WTC11 (cell line): ENCODE measurements around the gene TSPAN4. TPM values are rescaled to one million over a fixed set of nuclear protein-coding genes. Genes with fewer than 3 reads are reported as not detected.

ENCODE experiments used
- ATAC-seq: fragments of 200-7000 bp; cut with Tn5 transposase; 2 replicates; pipeline ENCODE4 v1.10.0; 2021; ENCODE audit warnings: mild to moderate bottlenecking, moderate library complexity
- CTCF ChIA-PET: fragments of 300-600 bp; sonication (Branson Sonifier 250); formaldehyde crosslinking; loops from one replicate; lab custom pipeline; 2021; ENCODE audit warnings: antibody characterized with exemption; lab: Charles Lee
- POLR2A ChIA-PET: fragments of 350-600 bp; sonication (Branson Sonifier 250); formaldehyde crosslinking; loops from one replicate; lab custom pipeline; 2021; ENCODE audit warnings: antibody characterized with exemption; lab: Charles Lee
- DNase-seq: peaks from one replicate; pipeline ENCODE4 v3.0.0; 2021; ENCODE audit warnings: low spot score
- H3K27ac Mint-ChIP-seq: 2 replicates; pipeline ENCODE4 v1.8.0; 2021; ENCODE audit warnings: mixed read lengths
- H3K27me3 Mint-ChIP-seq: 2 replicates; pipeline ENCODE4 v1.8.0; 2021; ENCODE audit warnings: low read depth, mild to moderate bottlenecking, moderate library complexity, mixed read lengths
- H3K36me3 Mint-ChIP-seq: 2 replicates; pipeline ENCODE4 v1.8.0; 2021; ENCODE audit warnings: mixed read lengths
- H3K4me1 Mint-ChIP-seq: 2 replicates; pipeline ENCODE4 v1.8.0; 2022; ENCODE audit warnings: mixed read lengths
- H3K4me3 Mint-ChIP-seq: 2 replicates; pipeline ENCODE4 v1.8.0; 2021; ENCODE audit warnings: mild to moderate bottlenecking, moderate library complexity, mixed read lengths
- H3K9me3 Mint-ChIP-seq: 2 replicates; pipeline ENCODE4 v1.8.0; 2021; ENCODE audit warnings: mixed read lengths
- CREB1 ChIP-seq: sonication (generic); formaldehyde crosslinking; IDR thresholded peaks from 2 replicates; pipeline ENCODE4 v1.8.0; 2023; ENCODE audit warnings: mild to moderate bottlenecking, missing genetic modification reagents
- FOXK1 ChIP-seq: sonication (generic); formaldehyde crosslinking; IDR thresholded peaks from 2 replicates; pipeline ENCODE4 v1.8.0; 2022; ENCODE audit warnings: mild to moderate bottlenecking, moderate library complexity, missing genetic modification reagents
- IRF2 ChIP-seq: sonication (generic); formaldehyde crosslinking; IDR thresholded peaks from 2 replicates; pipeline ENCODE4 v1.8.0; 2022; ENCODE audit warnings: low read depth, missing genetic modification reagents, borderline replicate concordance
- JAZF1 ChIP-seq: fragments of 250-450 bp; sonication (Bioruptor Pico); IDR thresholded peaks from 2 replicates; pipeline ENCODE4 v1.9.0; 2021; ENCODE audit warnings: moderate library complexity, mild to moderate bottlenecking, inconsistent platforms
- MXD4 ChIP-seq: fragments of 250-450 bp; sonication (Bioruptor Pico); IDR thresholded peaks from 2 replicates; pipeline ENCODE4 v1.8.0; 2021; ENCODE audit warnings: mild to moderate bottlenecking, moderate library complexity, borderline replicate concordance
- NFYB ChIP-seq: sonication (generic); formaldehyde crosslinking; conservative IDR thresholded peaks from 2 replicates; pipeline ENCODE4 v1.8.0; 2022; ENCODE audit warnings: low read depth, missing genetic modification reagents
- NR2C2 ChIP-seq: sonication (generic); formaldehyde crosslinking; IDR thresholded peaks from 2 replicates; pipeline ENCODE4 v1.8.0; 2022; ENCODE audit warnings: mild to moderate bottlenecking, missing genetic modification reagents
- OVOL2 ChIP-seq: fragments of 250-450 bp; sonication (Bioruptor Pico); IDR thresholded peaks from 2 replicates; pipeline ENCODE4 v1.9.0; 2021; ENCODE audit warnings: mild to moderate bottlenecking, borderline replicate concordance
- PRRX2 ChIP-seq: fragments of 250-450 bp; sonication (Bioruptor Pico); IDR thresholded peaks from 2 replicates; pipeline ENCODE4 v1.8.0; 2021; ENCODE audit warnings: mild to moderate bottlenecking
- TCF7 ChIP-seq: sonication (generic); formaldehyde crosslinking; IDR thresholded peaks from 2 replicates; pipeline ENCODE4 v1.8.0; 2022; ENCODE audit warnings: mild to moderate bottlenecking, low read depth, missing genetic modification reagents, moderate library complexity
- TEAD4 ChIP-seq: sonication (generic); formaldehyde crosslinking; IDR thresholded peaks from 2 replicates; pipeline ENCODE4 v1.8.0; 2022; ENCODE audit warnings: mild to moderate bottlenecking, missing genetic modification reagents
- ZNF138 ChIP-seq: sonication (generic); formaldehyde crosslinking; conservative IDR thresholded peaks from 2 replicates; pipeline ENCODE4 v1.8.1; 2022; ENCODE audit warnings: mild to moderate bottlenecking, moderate library complexity, missing genetic modification reagents
- ZNF219 ChIP-seq: sonication (generic); formaldehyde crosslinking; IDR thresholded peaks from 2 replicates; pipeline ENCODE4 v1.8.0; 2023; ENCODE audit warnings: missing genetic modification reagents, mild to moderate bottlenecking, borderline replicate concordance
- ZNF416 ChIP-seq: fragments of 250-450 bp; sonication (Bioruptor Pico); IDR thresholded peaks from 2 replicates; pipeline ENCODE4 v1.9.0; 2021; ENCODE audit warnings: mild to moderate bottlenecking, inconsistent platforms
- total RNA-seq: library from RNA; stranded (reverse); gene quantifications from 3 replicates; pipeline ENCODE4 v1.2.3, GENCODE V29; 2021
- TF ChIP-seq, protein P1 (sequence below): fragments of 250-450 bp; sonication (Bioruptor Pico); IDR thresholded peaks from 2 replicates; pipeline ENCODE4 v1.9.0; 2021; ENCODE audit warnings: moderate library complexity, mild to moderate bottlenecking, inconsistent platforms, borderline replicate concordance
- TF ChIP-seq, protein P2 (sequence below): sonication (generic); formaldehyde crosslinking; IDR thresholded peaks from 2 replicates; pipeline ENCODE4 v1.8.1; 2022; ENCODE audit warnings: mild to moderate bottlenecking, missing genetic modification reagents, moderate library complexity, borderline replicate concordance
- TF ChIP-seq, protein P3 (sequence below): sonication (generic); formaldehyde crosslinking; conservative IDR thresholded peaks from 2 replicates; pipeline ENCODE4 v1.8.1; 2022; ENCODE audit warnings: mild to moderate bottlenecking, missing genetic modification reagents
- TF ChIP-seq, protein P4 (sequence below): sonication (generic); formaldehyde crosslinking; IDR thresholded peaks from 2 replicates; pipeline ENCODE4 v1.8.0; 2023; ENCODE audit warnings: missing genetic modification reagents
- TF ChIP-seq, protein P5 (sequence below): sonication (generic); formaldehyde crosslinking; IDR thresholded peaks from 2 replicates; pipeline ENCODE4 v1.8.1; 2022; ENCODE audit warnings: low read depth, missing genetic modification reagents, borderline replicate concordance
- TF ChIP-seq, protein P6 (sequence below): sonication (generic); formaldehyde crosslinking; IDR thresholded peaks from 2 replicates; pipeline ENCODE4 v1.8.0; 2022; ENCODE audit warnings: mild to moderate bottlenecking, missing genetic modification reagents
- TF ChIP-seq, protein P7 (sequence below): sonication (generic); formaldehyde crosslinking; IDR thresholded peaks from 2 replicates; pipeline ENCODE4 v1.8.1; 2023; ENCODE audit warnings: mild to moderate bottlenecking, missing genetic modification reagents, borderline replicate concordance

TSPAN4 gene
- total RNA-seq, 1 experiment from 2014 or later: 94.3 TPM

DNA sequence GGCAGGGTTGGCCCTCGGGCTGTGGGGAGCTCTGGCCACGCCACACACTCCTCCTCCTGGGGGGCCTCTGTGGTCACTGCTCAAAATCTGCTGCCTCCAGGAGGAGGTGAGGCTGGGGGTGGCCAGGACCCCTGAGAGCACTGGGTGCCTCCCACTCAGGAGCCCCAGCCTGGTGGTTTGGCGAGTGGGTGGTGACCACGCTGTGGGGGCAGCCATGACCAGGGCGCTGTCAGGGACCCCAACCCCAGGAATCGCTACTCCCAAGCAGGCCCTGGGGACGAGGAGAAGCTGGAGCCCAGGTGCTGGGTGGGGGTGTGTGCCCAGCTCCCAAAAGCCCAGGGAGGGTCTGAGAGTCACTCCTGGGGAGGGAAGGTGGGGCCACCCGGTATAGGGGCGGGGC, 30.1 kb downstream of the TSPAN4 start:
- POLR2A ChIA-PET: interaction anchor here (1.7 to 2.4 kb wide), 2 partner anchors 10 to 29 kb away, joined by 4 to 8 read pairs; no protein-coding TSS in a partner anchor
- no peak for TF ChIP-seq CREB1 (CRISPR knock-in tag)
- TF ChIP-seq, protein P1, sequence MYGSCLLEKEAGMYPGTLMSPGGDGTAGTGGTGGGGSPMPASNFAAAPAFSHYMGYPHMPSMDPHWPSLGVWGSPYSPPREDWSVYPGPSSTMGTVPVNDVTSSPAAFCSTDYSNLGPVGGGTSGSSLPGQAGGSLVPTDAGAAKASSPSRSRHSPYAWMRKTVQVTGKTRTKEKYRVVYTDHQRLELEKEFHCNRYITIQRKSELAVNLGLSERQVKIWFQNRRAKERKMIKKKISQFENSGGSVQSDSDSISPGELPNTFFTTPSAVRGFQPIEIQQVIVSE: no peak
- TF ChIP-seq NR2C2 (CRISPR knock-in tag): no peak
- TF ChIP-seq PRRX2: no peak
- no peak for TF ChIP-seq MXD4 (CRISPR knock-in tag)
- TF ChIP-seq, protein P2, sequence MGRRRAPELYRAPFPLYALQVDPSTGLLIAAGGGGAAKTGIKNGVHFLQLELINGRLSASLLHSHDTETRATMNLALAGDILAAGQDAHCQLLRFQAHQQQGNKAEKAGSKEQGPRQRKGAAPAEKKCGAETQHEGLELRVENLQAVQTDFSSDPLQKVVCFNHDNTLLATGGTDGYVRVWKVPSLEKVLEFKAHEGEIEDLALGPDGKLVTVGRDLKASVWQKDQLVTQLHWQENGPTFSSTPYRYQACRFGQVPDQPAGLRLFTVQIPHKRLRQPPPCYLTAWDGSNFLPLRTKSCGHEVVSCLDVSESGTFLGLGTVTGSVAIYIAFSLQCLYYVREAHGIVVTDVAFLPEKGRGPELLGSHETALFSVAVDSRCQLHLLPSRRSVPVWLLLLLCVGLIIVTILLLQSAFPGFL: no peak
- TF ChIP-seq OVOL2 (CRISPR knock-in tag): no peak
- TF ChIP-seq, protein P3, sequence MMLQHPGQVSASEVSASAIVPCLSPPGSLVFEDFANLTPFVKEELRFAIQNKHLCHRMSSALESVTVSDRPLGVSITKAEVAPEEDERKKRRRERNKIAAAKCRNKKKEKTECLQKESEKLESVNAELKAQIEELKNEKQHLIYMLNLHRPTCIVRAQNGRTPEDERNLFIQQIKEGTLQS (CRISPR knock-in tag): no peak
- no peak for TF ChIP-seq TEAD4 (CRISPR knock-in tag)
- no peak for TF ChIP-seq IRF2 (CRISPR knock-in tag)
- TF ChIP-seq, protein P4, sequence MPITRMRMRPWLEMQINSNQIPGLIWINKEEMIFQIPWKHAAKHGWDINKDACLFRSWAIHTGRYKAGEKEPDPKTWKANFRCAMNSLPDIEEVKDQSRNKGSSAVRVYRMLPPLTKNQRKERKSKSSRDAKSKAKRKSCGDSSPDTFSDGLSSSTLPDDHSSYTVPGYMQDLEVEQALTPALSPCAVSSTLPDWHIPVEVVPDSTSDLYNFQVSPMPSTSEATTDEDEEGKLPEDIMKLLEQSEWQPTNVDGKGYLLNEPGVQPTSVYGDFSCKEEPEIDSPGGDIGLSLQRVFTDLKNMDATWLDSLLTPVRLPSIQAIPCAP (CRISPR knock-in tag): no peak
- TF ChIP-seq, protein P5, sequence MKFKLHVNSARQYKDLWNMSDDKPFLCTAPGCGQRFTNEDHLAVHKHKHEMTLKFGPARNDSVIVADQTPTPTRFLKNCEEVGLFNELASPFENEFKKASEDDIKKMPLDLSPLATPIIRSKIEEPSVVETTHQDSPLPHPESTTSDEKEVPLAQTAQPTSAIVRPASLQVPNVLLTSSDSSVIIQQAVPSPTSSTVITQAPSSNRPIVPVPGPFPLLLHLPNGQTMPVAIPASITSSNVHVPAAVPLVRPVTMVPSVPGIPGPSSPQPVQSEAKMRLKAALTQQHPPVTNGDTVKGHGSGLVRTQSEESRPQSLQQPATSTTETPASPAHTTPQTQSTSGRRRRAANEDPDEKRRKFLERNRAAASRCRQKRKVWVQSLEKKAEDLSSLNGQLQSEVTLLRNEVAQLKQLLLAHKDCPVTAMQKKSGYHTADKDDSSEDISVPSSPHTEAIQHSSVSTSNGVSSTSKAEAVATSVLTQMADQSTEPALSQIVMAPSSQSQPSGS (CRISPR knock-in tag): no peak
- TF ChIP-seq, protein P6, sequence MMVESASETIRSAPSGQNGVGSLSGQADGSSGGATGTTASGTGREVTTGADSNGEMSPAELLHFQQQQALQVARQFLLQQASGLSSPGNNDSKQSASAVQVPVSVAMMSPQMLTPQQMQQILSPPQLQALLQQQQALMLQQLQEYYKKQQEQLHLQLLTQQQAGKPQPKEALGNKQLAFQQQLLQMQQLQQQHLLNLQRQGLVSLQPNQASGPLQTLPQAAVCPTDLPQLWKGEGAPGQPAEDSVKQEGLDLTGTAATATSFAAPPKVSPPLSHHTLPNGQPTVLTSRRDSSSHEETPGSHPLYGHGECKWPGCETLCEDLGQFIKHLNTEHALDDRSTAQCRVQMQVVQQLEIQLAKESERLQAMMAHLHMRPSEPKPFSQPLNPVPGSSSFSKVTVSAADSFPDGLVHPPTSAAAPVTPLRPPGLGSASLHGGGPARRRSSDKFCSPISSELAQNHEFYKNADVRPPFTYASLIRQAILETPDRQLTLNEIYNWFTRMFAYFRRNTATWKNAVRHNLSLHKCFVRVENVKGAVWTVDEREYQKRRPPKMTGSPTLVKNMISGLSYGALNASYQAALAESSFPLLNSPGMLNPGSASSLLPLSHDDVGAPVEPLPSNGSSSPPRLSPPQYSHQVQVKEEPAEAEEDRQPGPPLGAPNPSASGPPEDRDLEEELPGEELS (CRISPR knock-in tag): no peak
- Mint-ChIP-seq H3K9me3 (no peaks in the 10 kb centered on the region), H3K4me1 (no peaks in the 10 kb centered on the region), H3K27me3 (peaks cover 3% of the 10 kb centered on the region), H3K36me3 (peaks cover 20% of the 10 kb centered on the region), H3K27ac (no peak overlapping the region), H3K4me3 (no peak overlapping the region)
- no peak for ATAC-seq
- CTCF ChIA-PET: interaction anchor here (1.1 kb wide), 2 partner anchors 22 to 24 kb away, joined by 3 to 5 read pairs; no protein-coding TSS in a partner anchor
- DNase-seq: no peak

DNA sequence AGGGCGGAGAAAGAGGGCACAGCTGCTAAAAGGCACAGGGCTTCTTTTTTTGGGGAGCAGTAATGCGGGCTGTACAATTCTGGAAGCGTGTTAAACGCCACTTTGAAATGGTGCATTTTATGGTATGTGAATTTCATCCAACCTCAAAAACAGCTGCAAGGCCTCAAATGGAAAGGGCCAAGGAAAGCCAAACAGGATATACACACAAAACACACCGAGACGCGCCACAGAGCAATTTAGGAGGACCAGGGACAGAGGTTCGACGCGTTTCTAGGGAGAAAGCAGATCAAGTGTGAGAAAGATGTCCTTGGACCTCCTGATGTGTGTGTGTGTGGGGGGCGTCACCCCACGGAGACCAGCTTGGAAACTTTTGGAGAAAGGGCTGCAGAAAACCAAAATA, 31.1 kb downstream of the TSPAN4 start:
- TF ChIP-seq ZNF416: no peak
- TF ChIP-seq ZNF138 (CRISPR knock-in tag): no peak
- TF ChIP-seq, protein P7, sequence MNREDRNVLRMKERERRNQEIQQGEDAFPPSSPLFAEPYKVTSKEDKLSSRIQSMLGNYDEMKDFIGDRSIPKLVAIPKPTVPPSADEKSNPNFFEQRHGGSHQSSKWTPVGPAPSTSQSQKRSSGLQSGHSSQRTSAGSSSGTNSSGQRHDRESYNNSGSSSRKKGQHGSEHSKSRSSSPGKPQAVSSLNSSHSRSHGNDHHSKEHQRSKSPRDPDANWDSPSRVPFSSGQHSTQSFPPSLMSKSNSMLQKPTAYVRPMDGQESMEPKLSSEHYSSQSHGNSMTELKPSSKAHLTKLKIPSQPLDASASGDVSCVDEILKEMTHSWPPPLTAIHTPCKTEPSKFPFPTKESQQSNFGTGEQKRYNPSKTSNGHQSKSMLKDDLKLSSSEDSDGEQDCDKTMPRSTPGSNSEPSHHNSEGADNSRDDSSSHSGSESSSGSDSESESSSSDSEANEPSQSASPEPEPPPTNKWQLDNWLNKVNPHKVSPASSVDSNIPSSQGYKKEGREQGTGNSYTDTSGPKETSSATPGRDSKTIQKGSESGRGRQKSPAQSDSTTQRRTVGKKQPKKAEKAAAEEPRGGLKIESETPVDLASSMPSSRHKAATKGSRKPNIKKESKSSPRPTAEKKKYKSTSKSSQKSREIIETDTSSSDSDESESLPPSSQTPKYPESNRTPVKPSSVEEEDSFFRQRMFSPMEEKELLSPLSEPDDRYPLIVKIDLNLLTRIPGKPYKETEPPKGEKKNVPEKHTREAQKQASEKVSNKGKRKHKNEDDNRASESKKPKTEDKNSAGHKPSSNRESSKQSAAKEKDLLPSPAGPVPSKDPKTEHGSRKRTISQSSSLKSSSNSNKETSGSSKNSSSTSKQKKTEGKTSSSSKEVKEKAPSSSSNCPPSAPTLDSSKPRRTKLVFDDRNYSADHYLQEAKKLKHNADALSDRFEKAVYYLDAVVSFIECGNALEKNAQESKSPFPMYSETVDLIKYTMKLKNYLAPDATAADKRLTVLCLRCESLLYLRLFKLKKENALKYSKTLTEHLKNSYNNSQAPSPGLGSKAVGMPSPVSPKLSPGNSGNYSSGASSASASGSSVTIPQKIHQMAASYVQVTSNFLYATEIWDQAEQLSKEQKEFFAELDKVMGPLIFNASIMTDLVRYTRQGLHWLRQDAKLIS (CRISPR knock-in tag): no peak
- no peak for TF ChIP-seq JAZF1
- TF ChIP-seq FOXK1: no peak
- TF ChIP-seq ZNF219 (CRISPR knock-in tag): no peak
- TF ChIP-seq PRRX2: no peak
- TF ChIP-seq OVOL2 (CRISPR knock-in tag): no peak
- TF ChIP-seq TCF7: no peak
- no peak for TF ChIP-seq NFYB (CRISPR knock-in tag)
- Mint-ChIP-seq H3K4me3 (no peak overlapping the region), H3K27me3 (peaks cover 3% of the 10 kb centered on the region), H3K36me3 (peaks cover 21% of the 10 kb centered on the region), H3K27ac (no peak overlapping the region), H3K9me3 (no peaks in the 10 kb centered on the region), H3K4me1 (no peaks in the 10 kb centered on the region)
- ATAC-seq (no peak), DNase-seq (no peak)
- CTCF ChIA-PET: interaction anchor here (1.1 kb wide), 2 partner anchors 23 to 25 kb away, joined by 3 to 5 read pairs; no protein-coding TSS in a partner anchor
- POLR2A ChIA-PET: interaction anchor here (2.4 kb wide), 1 partner anchor 11 kb away, joined by 8 read pairs; no protein-coding TSS in a partner anchor
